Nasal cavity respiratory epithelium epithelial cell of viscerocranial mucosa (primary cell): ENCODE measurements around the gene RAD1. TPM values are rescaled to one million over a fixed set of nuclear protein-coding genes. Genes with fewer than 3 reads are reported as not detected.

Experiments used
- total RNA-seq: library from RNA; depleted of rRNA; stranded (reverse); fragments of >200 nt; gene quantifications from 2 replicates; pipeline ENCODE4 v1.2.3, GENCODE V29; 2014

RAD1 gene, protein sequence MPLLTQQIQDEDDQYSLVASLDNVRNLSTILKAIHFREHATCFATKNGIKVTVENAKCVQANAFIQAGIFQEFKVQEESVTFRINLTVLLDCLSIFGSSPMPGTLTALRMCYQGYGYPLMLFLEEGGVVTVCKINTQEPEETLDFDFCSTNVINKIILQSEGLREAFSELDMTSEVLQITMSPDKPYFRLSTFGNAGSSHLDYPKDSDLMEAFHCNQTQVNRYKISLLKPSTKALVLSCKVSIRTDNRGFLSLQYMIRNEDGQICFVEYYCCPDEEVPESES
- total RNA-seq: 18.8 and 20.4 TPM in 2 replicates

DNA sequence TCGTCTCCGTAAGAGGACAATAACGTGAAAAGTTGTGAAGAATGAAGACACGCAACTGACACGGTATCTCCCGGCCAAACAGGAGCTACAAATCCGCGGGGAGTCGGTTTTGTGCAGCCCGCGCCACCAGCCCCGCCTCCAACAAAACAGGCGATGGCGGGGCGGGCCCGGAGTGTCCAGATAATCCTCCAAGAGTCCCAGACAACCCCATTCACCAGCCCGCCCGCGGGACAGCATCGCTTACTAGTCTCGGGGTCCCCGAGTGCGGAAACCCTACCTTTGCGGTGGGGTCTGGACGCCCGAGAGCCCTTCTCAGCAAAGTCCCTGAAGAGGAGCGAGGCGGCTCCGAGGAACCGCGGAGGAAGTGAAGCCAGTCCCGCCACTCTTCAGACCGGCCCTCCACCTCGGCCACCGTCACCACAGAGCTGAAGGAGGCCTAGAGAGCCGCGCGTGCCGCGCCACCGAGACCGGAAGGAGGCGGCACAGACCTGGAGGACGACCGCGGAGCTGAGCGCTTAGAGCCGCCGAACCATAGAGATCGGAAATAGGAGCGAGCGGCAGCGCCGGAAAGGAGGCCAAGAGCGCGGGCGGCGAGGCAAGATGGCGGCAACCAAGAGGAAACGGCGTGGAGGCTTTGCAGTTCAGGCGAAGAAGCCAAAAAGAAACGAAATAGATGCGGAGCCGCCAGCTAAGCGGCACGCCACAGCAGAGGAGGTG lies at the start of gene RAD1, which contains the start of gene BRIX1:
Gene RAD1, minus strand, starts transcription at position 366 of the 717 bp plus-strand sequence. CDS start 612 bp downstream, outside the sequence.
Gene BRIX1, plus strand, starts transcription at position 573 of the 717 bp plus-strand sequence. Its CDS starts 28 bp downstream, at position 601.

DNA sequence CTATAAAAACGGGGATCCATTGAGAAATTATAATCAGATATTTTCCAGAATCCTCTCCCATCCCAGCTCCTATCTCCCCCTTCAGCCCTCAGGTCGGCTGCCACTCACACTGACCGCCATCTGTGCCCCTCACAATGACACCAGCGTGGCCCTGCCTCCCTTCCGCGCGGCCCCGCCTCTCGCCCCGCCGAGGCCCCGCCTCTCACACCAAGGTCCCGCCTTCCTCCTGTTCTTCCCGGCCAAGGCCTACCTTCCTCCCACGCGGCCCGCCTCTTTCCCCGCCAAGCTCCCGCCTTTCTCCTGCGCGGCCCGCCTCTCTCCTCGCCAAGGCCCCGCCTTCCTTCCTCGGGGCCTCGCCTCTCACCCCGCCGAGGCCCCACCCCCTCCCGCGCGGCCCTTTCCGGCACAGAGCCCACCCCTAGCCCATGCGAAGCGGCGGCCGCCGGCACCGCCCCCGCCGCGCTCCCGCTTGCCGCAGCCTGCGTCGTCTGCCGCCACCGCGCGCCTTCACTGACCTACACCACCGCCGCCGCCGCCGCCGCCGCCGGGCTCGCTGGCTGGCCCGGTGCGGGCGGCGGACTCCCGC lies 13.9 kb upstream of the RAD1 start, which contains the start of gene DNAJC21:
Gene DNAJC21, plus strand, starts transcription at position 426 of the 586 bp plus-strand sequence. CDS start 261 bp downstream, outside the sequence.

Other genes starting within 250 kb of the RAD1 start
- under 0.01 and 0.07 TPM in 2 replicates for gene TTC23L, start 76.3 kb downstream of the RAD1 start, total RNA-seq
- gene BRIX1, start 207 bp upstream of the RAD1 start, total RNA-seq: 37.9 and 41.0 TPM in 2 replicates
- gene DNAJC21, start 14.1 kb upstream of the RAD1 start, total RNA-seq: 66.3 and 80.4 TPM in 2 replicates
- not detected in 2 replicates for gene AGXT2, start 132.4 kb upstream of the RAD1 start, total RNA-seq